HepG2 (cell line): ENCODE measurements around the gene PLXNB2. TPM values are rescaled to one million over a fixed set of nuclear protein-coding genes. Genes with fewer than 3 reads are reported as not detected.

Experiments used
- ATF2 ChIP-seq: sonication (generic); formaldehyde crosslinking; IDR thresholded peaks from 2 replicates; pipeline ENCODE4 v1.4.0; 2020; ENCODE audit warnings: missing genetic modification reagents
- GATAD1 ChIP-seq: IDR thresholded peaks from 2 replicates; pipeline ENCODE4 v1.6.1; 2016; ENCODE audit warnings: missing genetic modification reagents, missing compliant biosample characterization
- GLI4 ChIP-seq: sonication (generic); formaldehyde crosslinking; IDR thresholded peaks from 2 replicates; pipeline ENCODE4 v1.5.1; 2020; ENCODE audit warnings: missing genetic modification reagents, mild to moderate bottlenecking, moderate library complexity, borderline replicate concordance
- GPN1 ChIP-seq: sonication (generic); formaldehyde crosslinking; IDR thresholded peaks from 2 replicates; pipeline ENCODE4 v1.5.1; 2020; ENCODE audit warnings: missing genetic modification reagents, borderline replicate concordance
- HIVEP1 ChIP-seq: sonication (generic); formaldehyde crosslinking; IDR thresholded peaks from 2 replicates; pipeline ENCODE4 v1.4.0; 2020; ENCODE audit warnings: mild to moderate bottlenecking, missing genetic modification reagents
- HNF4A ChIP-seq: sonication (generic); formaldehyde crosslinking; IDR thresholded peaks from 2 replicates; pipeline ENCODE4 v1.4.0; 2020; ENCODE audit warnings: missing genetic modification reagents
- NR2F1 ChIP-seq, 2 experiments: fragments of 450-650 bp in 1 of 2; formaldehyde crosslinking in 1 of 2; IDR thresholded peaks; 2 replicates each; pipeline versions ENCODE4 v1.5.0 to v1.6.1; 2016 to 2020; ENCODE audit warnings: mild to moderate bottlenecking in 1 of 2, missing compliant biosample characterization in 1 of 2, missing genetic modification reagents in 1 of 2, moderate library complexity in 1 of 2
- POGZ ChIP-seq: sonication (generic); formaldehyde crosslinking; IDR thresholded peaks from 2 replicates; pipeline ENCODE4 v1.4.0; 2020; ENCODE audit warnings: mild to moderate bottlenecking, missing genetic modification reagents
- RBFOX2 ChIP-seq: fragments of 200-400 bp; formaldehyde crosslinking; IDR thresholded peaks from 2 replicates; pipeline ENCODE4 v1.6.1; 2017; ENCODE audit warnings: low read depth, mild to moderate bottlenecking, low read length
- RFXAP ChIP-seq: sonication (generic); formaldehyde crosslinking; IDR thresholded peaks from 2 replicates; pipeline ENCODE4 v1.4.0; 2020; ENCODE audit warnings: missing genetic modification reagents, borderline replicate concordance
- THAP11 ChIP-seq: IDR thresholded peaks from 2 replicates; pipeline ENCODE4 v1.6.1; 2016; ENCODE audit warnings: missing biosample characterization, missing genetic modification reagents
- THAP7 ChIP-seq: sonication (generic); formaldehyde crosslinking; IDR thresholded peaks from 2 replicates; pipeline ENCODE4 v1.8.1; 2023; ENCODE audit warnings: mild to moderate bottlenecking, missing genetic modification reagents
- ZNF235 ChIP-seq: sonication (generic); formaldehyde crosslinking; IDR thresholded peaks from 2 replicates; pipeline ENCODE4 v1.8.1; 2023; ENCODE audit warnings: mild to moderate bottlenecking, missing genetic modification reagents, borderline replicate concordance
- ZNF33A ChIP-seq: sonication (generic); formaldehyde crosslinking; IDR thresholded peaks from 2 replicates; pipeline ENCODE4 v1.5.1; 2020; ENCODE audit warnings: missing genetic modification reagents, mild to moderate bottlenecking, moderate library complexity, borderline replicate concordance
- ZNF451 ChIP-seq: sonication (generic); formaldehyde crosslinking; IDR thresholded peaks from 2 replicates; pipeline ENCODE4 v1.5.0; 2020; ENCODE audit warnings: mild to moderate bottlenecking, missing genetic modification reagents
- ZNF777 ChIP-seq: sonication (generic); formaldehyde crosslinking; IDR thresholded peaks from 2 replicates; pipeline ENCODE4 v1.4.0; 2020; ENCODE audit warnings: missing genetic modification reagents
- ZSCAN9 ChIP-seq: IDR thresholded peaks from 2 replicates; pipeline ENCODE4 v1.6.1; 2016; ENCODE audit warnings: borderline replicate concordance
- polyA plus RNA-seq, 8 experiments: library from polyadenylated mRNA; depleted of rRNA in 3 of 8; stranded (reverse) in 7 of 8; unstranded in 1 of 8; fragments of >200 nt; fragmentation: Illumina TruSeq in 4 of 8; extraction: Trizol in 4 of 8; gene quantifications; 2 replicates each; pipeline versions ENCODE4 v1.2.1 to v1.2.3, GENCODE V29; 2011 to 2016; ENCODE audit warnings: low read depth in 4 of 8, missing spikeins in 1 of 8, mixed read lengths in 1 of 8; ENCODE audit not compliant: insufficient read depth in 1 of 8
- total RNA-seq, 5 experiments: library from RNA; depleted of rRNA; stranded (reverse); fragments of >200 nt; fragmentation: Illumina TruSeq; extraction: Trizol; gene quantifications; 2 replicates each; pipeline ENCODE4 v1.2.3, GENCODE V29; 2016; ENCODE audit warnings: low read depth in 1 of 5
- TF ChIP-seq, protein P1 (sequence below): sonication (generic); formaldehyde crosslinking; IDR thresholded peaks from 2 replicates; pipeline ENCODE4 v1.4.0; 2020; ENCODE audit warnings: mild to moderate bottlenecking, missing genetic modification reagents
- TF ChIP-seq, protein P2 (sequence below): sonication (generic); formaldehyde crosslinking; IDR thresholded peaks from 2 replicates; pipeline ENCODE4 v1.4.0; 2020; ENCODE audit warnings: missing genetic modification reagents
- TF ChIP-seq, protein P3 (sequence below): sonication (generic); formaldehyde crosslinking; IDR thresholded peaks from 2 replicates; pipeline ENCODE4 v1.5.0; 2020; ENCODE audit warnings: mild to moderate bottlenecking, missing genetic modification reagents
- TF ChIP-seq, protein P4 (sequence below): sonication (generic); formaldehyde crosslinking; IDR thresholded peaks from 2 replicates; pipeline ENCODE4 v1.9.0; 2021; ENCODE audit warnings: missing genetic modification reagents, mild to moderate bottlenecking, borderline replicate concordance
- TF ChIP-seq, protein P5 (sequence below): sonication (generic); formaldehyde crosslinking; IDR thresholded peaks from 2 replicates; pipeline ENCODE4 v1.4.0; 2020; ENCODE audit warnings: mild to moderate bottlenecking, missing genetic modification reagents

PLXNB2 gene
- total and polyA plus RNA-seq, 2 of the 13 experiments (the other 11 are each of a cell fraction or from before 2014, with no cell fraction given), result 32.6 to 68.9 TPM

- TF ChIP-seq, protein P1, sequence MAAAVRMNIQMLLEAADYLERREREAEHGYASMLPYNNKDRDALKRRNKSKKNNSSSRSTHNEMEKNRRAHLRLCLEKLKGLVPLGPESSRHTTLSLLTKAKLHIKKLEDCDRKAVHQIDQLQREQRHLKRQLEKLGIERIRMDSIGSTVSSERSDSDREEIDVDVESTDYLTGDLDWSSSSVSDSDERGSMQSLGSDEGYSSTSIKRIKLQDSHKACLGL, result peak; percentile 41; the same call in 1 of the 2 replicates
- no peak for TF ChIP-seq ATF2 (CRISPR knock-in tag)
- TF ChIP-seq RBFOX2, result peak; percentile 75
- no peak for TF ChIP-seq ZNF235
- TF ChIP-seq, protein P2, sequence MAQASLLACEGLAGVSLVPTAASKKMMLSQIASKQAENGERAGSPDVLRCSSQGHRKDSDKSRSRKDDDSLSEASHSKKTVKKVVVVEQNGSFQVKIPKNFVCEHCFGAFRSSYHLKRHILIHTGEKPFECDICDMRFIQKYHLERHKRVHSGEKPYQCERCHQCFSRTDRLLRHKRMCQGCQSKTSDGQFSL (CRISPR knock-in tag), result no peak
- TF ChIP-seq, protein P3, sequence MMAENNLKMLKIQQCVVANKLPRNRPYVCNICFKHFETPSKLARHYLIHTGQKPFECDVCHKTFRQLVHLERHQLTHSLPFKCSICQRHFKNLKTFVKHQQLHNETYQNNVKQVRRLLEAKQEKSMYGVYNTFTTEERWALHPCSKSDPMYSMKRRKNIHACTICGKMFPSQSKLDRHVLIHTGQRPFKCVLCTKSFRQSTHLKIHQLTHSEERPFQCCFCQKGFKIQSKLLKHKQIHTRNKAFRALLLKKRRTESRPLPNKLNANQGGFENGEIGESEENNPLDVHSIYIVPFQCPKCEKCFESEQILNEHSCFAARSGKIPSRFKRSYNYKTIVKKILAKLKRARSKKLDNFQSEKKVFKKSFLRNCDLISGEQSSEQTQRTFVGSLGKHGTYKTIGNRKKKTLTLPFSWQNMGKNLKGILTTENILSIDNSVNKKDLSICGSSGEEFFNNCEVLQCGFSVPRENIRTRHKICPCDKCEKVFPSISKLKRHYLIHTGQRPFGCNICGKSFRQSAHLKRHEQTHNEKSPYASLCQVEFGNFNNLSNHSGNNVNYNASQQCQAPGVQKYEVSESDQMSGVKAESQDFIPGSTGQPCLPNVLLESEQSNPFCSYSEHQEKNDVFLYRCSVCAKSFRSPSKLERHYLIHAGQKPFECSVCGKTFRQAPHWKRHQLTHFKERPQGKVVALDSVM, result peak; percentile 90
- no peak for TF ChIP-seq THAP7
- TF ChIP-seq, protein P4, sequence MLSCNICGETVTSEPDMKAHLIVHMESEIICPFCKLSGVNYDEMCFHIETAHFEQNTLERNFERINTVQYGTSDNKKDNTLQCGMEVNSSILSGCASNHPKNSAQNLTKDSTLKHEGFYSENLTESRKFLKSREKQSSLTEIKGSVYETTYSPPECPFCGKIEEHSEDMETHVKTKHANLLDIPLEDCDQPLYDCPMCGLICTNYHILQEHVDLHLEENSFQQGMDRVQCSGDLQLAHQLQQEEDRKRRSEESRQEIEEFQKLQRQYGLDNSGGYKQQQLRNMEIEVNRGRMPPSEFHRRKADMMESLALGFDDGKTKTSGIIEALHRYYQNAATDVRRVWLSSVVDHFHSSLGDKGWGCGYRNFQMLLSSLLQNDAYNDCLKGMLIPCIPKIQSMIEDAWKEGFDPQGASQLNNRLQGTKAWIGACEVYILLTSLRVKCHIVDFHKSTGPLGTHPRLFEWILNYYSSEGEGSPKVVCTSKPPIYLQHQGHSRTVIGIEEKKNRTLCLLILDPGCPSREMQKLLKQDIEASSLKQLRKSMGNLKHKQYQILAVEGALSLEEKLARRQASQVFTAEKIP (CRISPR knock-in tag), result no peak
- no peak for TF ChIP-seq HIVEP1 (CRISPR knock-in tag)
- no peak for TF ChIP-seq ZNF33A
- TF ChIP-seq, protein P5, sequence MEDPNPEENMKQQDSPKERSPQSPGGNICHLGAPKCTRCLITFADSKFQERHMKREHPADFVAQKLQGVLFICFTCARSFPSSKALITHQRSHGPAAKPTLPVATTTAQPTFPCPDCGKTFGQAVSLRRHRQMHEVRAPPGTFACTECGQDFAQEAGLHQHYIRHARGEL, result no peak
- TF ChIP-seq HNF4A (CRISPR knock-in tag), result no peak
- TF ChIP-seq ZNF777, result no peak
- TF ChIP-seq ZSCAN9 (CRISPR knock-in tag), result no peak
- peak; percentile 15; the same call in 1 of the 2 replicates for TF ChIP-seq ZNF451 (CRISPR knock-in tag)
- TF ChIP-seq GPN1 (CRISPR knock-in tag), result no peak
- TF ChIP-seq GATAD1 (CRISPR knock-in tag), result no peak
- 0 out of 2 replicates have a peak, but pooled peaks have one; percentile 3 for TF ChIP-seq THAP11
- no peak; the same call in 1 of the 2 replicates for TF ChIP-seq RFXAP (CRISPR knock-in tag)
- TF ChIP-seq NR2F1 (CRISPR knock-in tag; IDR thresholded peaks at IDR 0.05), result no peak
- TF ChIP-seq POGZ, result peak; percentile 44; the same call in 1 of the 2 replicates
- TF ChIP-seq GLI4 (CRISPR knock-in tag), result no peak
These were observed 35.5 kb upstream of the PLXNB2 start, which contains the start of gene PPP6R2 (continued) for GRCh38 chr22:50342651-50343540.
